SK-N-SH treated with all-trans-retinoic acid at 6 μM for 48 hours (cell line): Measurements from ENCODE around the gene DDX24.

Source experiments
- ATAC-seq: fragments of 200-7000 bp; cut with Tn5 transposase; 3 replicates; pipeline ENCODE4 v1.9.1; 2020; ENCODE audit warnings: mild to moderate bottlenecking, moderate library complexity
- ARNTL ChIP-seq: fragments of 450-650 bp; formaldehyde crosslinking; IDR thresholded peaks from 2 replicates; pipeline ENCODE4 v1.5.0; 2020; ENCODE audit warnings: low read depth, mild to moderate bottlenecking, moderate library complexity, borderline replicate concordance
- BACH2 ChIP-seq: fragments of 250-450 bp; sonication (Bioruptor Pico); IDR thresholded peaks from 2 replicates; pipeline ENCODE4 v1.9.0; 2021; ENCODE audit warnings: mild to moderate bottlenecking, borderline replicate concordance
- CSDC2 ChIP-seq: fragments of 250-450 bp; sonication (Bioruptor Pico); IDR thresholded peaks from 2 replicates; pipeline ENCODE4 v1.5.0; 2020; ENCODE audit warnings: mild to moderate bottlenecking, moderate library complexity
- ESRRG ChIP-seq: fragments of 250-450 bp; sonication (Bioruptor Pico); IDR thresholded peaks from 2 replicates; pipeline ENCODE4 v1.6.1; 2021; ENCODE audit warnings: mild to moderate bottlenecking
- GLIS3 ChIP-seq: fragments of 250-450 bp; sonication (Bioruptor Pico); IDR thresholded peaks from 2 replicates; pipeline ENCODE4 v1.5.0; 2020; ENCODE audit warnings: mild to moderate bottlenecking, moderate library complexity
- ISL1 ChIP-seq: fragments of 250-450 bp; sonication (Bioruptor Pico); IDR thresholded peaks from 2 replicates; pipeline ENCODE4 v2.1.2; 2022; ENCODE audit warnings: mild to moderate bottlenecking, moderate library complexity
- OSR1 ChIP-seq: fragments of 250-450 bp; sonication (Bioruptor Pico); IDR thresholded peaks from 2 replicates; pipeline ENCODE4 v1.8.0; 2022; ENCODE audit warnings: moderate library complexity, mild to moderate bottlenecking, inconsistent platforms
- PPARA ChIP-seq: fragments of 250-450 bp; sonication (Bioruptor Pico); IDR thresholded peaks from 2 replicates; pipeline ENCODE4 v1.5.0; 2020; ENCODE audit warnings: mild to moderate bottlenecking, borderline replicate concordance
- RARB ChIP-seq: fragments of 250-450 bp; sonication (Bioruptor Pico); IDR thresholded peaks from 2 replicates; pipeline ENCODE4 v1.8.0; 2021; ENCODE audit warnings: mild to moderate bottlenecking, moderate library complexity
- SNAI2 ChIP-seq: fragments of 250-450 bp; sonication (Bioruptor Pico); IDR thresholded peaks from 2 replicates; pipeline ENCODE4 v1.5.0; 2020; ENCODE audit warnings: mild to moderate bottlenecking, moderate library complexity
- TCF4 ChIP-seq: fragments of 250-450 bp; sonication (Bioruptor Pico); IDR thresholded peaks from 2 replicates; pipeline ENCODE4 v1.8.0; 2021; ENCODE audit warnings: mild to moderate bottlenecking, moderate library complexity, borderline replicate concordance
- TOX ChIP-seq: fragments of 250-450 bp; sonication (Bioruptor Pico); IDR thresholded peaks from 2 replicates; pipeline ENCODE4 v1.8.0; 2021; ENCODE audit warnings: mild to moderate bottlenecking, moderate library complexity, borderline replicate concordance
- ZC3H10 ChIP-seq: fragments of 250-450 bp; sonication (Bioruptor Pico); IDR thresholded peaks from 2 replicates; pipeline ENCODE4 v1.5.1; 2021; ENCODE audit warnings: mild to moderate bottlenecking, moderate library complexity
- ZFP3 ChIP-seq: fragments of 250-450 bp; sonication (Bioruptor Pico); IDR thresholded peaks from 2 replicates; pipeline ENCODE4 v1.5.0; 2020; ENCODE audit warnings: mild to moderate bottlenecking, moderate library complexity
- ZFP30 ChIP-seq: fragments of 450-650 bp; formaldehyde crosslinking; IDR thresholded peaks from 2 replicates; pipeline ENCODE4 v1.5.0; 2022; ENCODE audit warnings: mild to moderate bottlenecking, moderate library complexity
- ZNF565 ChIP-seq: fragments of 450-650 bp; formaldehyde crosslinking; conservative IDR thresholded peaks from 2 replicates; pipeline ENCODE4 v1.5.0; 2020; ENCODE audit warnings: low read depth, mild to moderate bottlenecking, moderate library complexity
- ZNF70 ChIP-seq: fragments of 450-650 bp; formaldehyde crosslinking; IDR thresholded peaks from 2 replicates; pipeline ENCODE4 v1.5.0; 2020; ENCODE audit warnings: mild to moderate bottlenecking, moderate library complexity
- ZNF8 ChIP-seq: fragments of 450-650 bp; formaldehyde crosslinking; IDR thresholded peaks from 2 replicates; pipeline ENCODE4 v1.5.0; 2020; ENCODE audit warnings: mild to moderate bottlenecking, moderate library complexity
- TF ChIP-seq, protein P1 (sequence below): fragments of 250-450 bp; sonication (Bioruptor Pico); IDR thresholded peaks from 2 replicates; pipeline ENCODE4 v1.5.1; 2020; ENCODE audit warnings: low read depth, mild to moderate bottlenecking, moderate library complexity
- TF ChIP-seq, protein P2 (sequence below): fragments of 250-450 bp; sonication (Bioruptor Pico); IDR thresholded peaks from 2 replicates; pipeline ENCODE4 v1.5.1; 2021; ENCODE audit warnings: mild to moderate bottlenecking, moderate library complexity
- TF ChIP-seq, protein P3 (sequence below): fragments of 250-450 bp; sonication (Bioruptor Pico); IDR thresholded peaks from 2 replicates; pipeline ENCODE4 v1.8.0; 2020; ENCODE audit warnings: mild to moderate bottlenecking, moderate library complexity, borderline replicate concordance
- TF ChIP-seq, protein P4 (sequence below): fragments of 250-450 bp; sonication (Bioruptor Pico); IDR thresholded peaks from 2 replicates; pipeline ENCODE4 v1.8.0; 2021; ENCODE audit warnings: low read depth, mild to moderate bottlenecking, moderate library complexity, borderline replicate concordance

Gene DDX24

DNA sequence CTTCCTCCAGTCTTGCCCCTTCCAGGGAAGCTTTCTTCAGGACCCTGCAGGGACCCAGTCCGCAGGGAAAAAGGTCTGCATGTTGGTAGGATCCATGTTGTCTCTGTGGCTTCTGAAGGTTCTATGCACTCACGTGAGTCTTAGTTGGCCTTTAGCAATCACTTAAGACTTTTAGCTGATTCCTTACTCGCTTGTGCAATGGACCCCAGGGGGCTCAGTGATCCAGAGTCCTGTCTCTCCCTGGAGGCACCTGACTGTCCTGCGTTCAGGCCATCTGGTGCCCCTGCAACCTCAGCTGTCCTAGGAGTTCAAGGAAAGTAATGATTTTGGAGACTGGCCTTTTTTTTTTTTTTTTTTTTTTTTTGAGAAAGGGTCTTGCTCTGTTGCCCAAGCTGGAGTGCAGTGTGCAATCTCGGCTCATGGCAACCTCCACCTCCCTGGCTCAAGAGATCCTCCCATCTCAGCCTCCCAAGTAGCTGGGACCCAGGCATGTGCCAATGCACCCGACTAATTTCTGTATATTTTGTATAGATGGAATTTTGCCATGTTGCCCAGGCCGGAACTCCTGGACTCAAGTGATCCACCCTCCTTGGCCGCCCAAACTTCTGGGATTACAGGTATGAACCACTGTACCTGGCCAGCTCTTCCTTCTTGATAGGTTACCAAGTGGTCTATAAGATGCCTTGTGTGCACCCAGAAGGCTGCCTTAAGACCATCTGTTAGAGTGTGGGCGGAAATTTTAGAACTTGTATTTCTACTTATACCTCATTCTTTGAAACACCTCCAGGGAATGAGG is 43.8 kb upstream of the DDX24 start:
- ATAC-seq, result no peak

DNA sequence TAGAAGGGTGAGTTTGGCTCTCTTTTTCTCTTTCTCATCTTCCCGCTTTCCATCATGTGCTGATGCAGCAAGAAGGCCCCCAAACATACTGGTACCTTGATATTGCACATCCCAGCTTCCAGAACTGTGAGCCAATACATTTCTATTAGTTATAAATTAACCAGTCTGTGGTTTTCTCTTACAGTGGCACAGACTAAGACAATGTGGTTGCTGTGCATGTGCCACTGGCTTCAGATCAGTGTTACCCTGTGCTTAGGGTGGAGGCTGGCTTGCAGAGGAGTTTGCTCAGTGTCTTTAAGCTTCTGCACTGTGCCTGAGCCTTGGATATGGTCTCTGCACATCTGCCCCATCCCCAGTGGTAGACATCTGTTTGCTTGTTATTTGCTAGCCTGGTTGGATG is 42.9 kb upstream of the DDX24 start:
- TF ChIP-seq TOX (CRISPR knock-in tag) (no peak), ZFP3 (no peak), GLIS3 (no peak), ARNTL (CRISPR knock-in tag) (no peak), ESRRG (CRISPR knock-in tag) (no peak), BACH2 (no peak), ZNF8 (CRISPR knock-in tag) (no peak), ZNF565 (no peak), CSDC2 (no peak), ZNF70 (no peak)
- TF ChIP-seq, protein P1, sequence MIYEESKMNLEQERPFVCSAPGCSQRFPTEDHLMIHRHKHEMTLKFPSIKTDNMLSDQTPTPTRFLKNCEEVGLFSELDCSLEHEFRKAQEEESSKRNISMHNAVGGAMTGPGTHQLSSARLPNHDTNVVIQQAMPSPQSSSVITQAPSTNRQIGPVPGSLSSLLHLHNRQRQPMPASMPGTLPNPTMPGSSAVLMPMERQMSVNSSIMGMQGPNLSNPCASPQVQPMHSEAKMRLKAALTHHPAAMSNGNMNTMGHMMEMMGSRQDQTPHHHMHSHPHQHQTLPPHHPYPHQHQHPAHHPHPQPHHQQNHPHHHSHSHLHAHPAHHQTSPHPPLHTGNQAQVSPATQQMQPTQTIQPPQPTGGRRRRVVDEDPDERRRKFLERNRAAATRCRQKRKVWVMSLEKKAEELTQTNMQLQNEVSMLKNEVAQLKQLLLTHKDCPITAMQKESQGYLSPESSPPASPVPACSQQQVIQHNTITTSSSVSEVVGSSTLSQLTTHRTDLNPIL, result no peak
- TF ChIP-seq, protein P2, sequence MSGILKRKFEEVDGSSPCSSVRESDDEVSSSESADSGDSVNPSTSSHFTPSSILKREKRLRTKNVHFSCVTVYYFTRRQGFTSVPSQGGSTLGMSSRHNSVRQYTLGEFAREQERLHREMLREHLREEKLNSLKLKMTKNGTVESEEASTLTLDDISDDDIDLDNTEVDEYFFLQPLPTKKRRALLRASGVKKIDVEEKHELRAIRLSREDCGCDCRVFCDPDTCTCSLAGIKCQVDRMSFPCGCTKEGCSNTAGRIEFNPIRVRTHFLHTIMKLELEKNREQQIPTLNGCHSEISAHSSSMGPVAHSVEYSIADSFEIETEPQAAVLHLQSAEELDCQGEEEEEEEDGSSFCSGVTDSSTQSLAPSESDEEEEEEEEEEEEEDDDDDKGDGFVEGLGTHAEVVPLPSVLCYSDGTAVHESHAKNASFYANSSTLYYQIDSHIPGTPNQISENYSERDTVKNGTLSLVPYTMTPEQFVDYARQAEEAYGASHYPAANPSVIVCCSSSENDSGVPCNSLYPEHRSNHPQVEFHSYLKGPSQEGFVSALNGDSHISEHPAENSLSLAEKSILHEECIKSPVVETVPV (CRISPR knock-in tag), result no peak
- TF ChIP-seq, protein P3, sequence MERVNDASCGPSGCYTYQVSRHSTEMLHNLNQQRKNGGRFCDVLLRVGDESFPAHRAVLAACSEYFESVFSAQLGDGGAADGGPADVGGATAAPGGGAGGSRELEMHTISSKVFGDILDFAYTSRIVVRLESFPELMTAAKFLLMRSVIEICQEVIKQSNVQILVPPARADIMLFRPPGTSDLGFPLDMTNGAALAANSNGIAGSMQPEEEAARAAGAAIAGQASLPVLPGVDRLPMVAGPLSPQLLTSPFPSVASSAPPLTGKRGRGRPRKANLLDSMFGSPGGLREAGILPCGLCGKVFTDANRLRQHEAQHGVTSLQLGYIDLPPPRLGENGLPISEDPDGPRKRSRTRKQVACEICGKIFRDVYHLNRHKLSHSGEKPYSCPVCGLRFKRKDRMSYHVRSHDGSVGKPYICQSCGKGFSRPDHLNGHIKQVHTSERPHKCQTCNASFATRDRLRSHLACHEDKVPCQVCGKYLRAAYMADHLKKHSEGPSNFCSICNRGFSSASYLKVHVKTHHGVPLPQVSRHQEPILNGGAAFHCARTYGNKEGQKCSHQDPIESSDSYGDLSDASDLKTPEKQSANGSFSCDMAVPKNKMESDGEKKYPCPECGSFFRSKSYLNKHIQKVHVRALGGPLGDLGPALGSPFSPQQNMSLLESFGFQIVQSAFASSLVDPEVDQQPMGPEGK (CRISPR knock-in tag), result no peak
- no peak for ATAC-seq

More for the DNA sequence above, 43.8 kb upstream of the DDX24 start:
- TF ChIP-seq OSR1 (CRISPR knock-in tag) (no peak), TCF4 (no peak), ZNF565 (no peak), ZNF70 (no peak), ARNTL (CRISPR knock-in tag) (no peak), BACH2 (no peak), SNAI2 (no peak), PPARA (no peak), RARB (no peak), ZFP3 (no peak), ZFP30 (CRISPR knock-in tag) (no peak), ESRRG (CRISPR knock-in tag) (no peak), ZC3H10 (CRISPR knock-in tag) (no peak)
- TF ChIP-seq, protein P1, result no peak
- TF ChIP-seq, protein P2 (CRISPR knock-in tag), result no peak
- TF ChIP-seq, all 23 proteins: peak for 0

DNA sequence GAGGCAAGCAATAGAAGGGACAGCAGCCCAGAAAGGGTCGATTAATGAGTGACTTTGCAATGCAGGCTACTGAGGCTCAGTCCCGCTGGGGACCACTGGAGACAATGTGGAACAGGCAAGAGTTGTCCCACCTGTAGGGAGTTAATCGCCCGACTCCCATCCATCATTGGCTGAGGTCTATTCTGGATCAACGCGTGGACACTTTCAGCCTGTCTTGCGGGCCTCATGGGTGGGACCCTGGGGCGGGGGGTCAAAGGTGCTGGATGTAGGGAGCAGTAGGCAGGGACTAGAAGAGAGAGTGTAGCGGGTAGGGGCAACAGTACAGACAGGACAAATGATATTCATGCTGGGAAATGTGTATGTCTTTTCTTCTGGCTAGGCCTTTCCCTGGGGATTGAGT is 42.3 kb upstream of the DDX24 start:
- ATAC-seq, result no peak
- TF ChIP-seq ZNF8 (CRISPR knock-in tag) (no peak), ZFP3 (no peak), TOX (CRISPR knock-in tag) (no peak), RARB (no peak), PPARA (no peak), ZNF70 (no peak), ISL1 (CRISPR knock-in tag) (no peak), ZC3H10 (CRISPR knock-in tag) (no peak), SNAI2 (no peak), CSDC2 (no peak)
- TF ChIP-seq, protein P1, result no peak
- TF ChIP-seq, protein P2 (CRISPR knock-in tag), result no peak
- TF ChIP-seq, protein P3 (CRISPR knock-in tag), result no peak
- TF ChIP-seq, protein P4, sequence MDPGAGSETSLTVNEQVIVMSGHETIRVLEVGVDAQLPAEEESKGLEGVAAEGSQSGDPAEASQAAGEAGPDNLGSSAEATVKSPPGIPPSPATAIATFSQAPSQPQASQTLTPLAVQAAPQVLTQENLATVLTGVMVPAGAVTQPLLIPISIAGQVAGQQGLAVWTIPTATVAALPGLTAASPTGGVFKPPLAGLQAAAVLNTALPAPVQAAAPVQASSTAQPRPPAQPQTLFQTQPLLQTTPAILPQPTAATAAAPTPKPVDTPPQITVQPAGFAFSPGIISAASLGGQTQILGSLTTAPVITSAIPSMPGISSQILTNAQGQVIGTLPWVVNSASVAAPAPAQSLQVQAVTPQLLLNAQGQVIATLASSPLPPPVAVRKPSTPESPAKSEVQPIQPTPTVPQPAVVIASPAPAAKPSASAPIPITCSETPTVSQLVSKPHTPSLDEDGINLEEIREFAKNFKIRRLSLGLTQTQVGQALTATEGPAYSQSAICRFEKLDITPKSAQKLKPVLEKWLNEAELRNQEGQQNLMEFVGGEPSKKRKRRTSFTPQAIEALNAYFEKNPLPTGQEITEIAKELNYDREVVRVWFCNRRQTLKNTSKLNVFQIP (CRISPR knock-in tag), result no peak
- TF ChIP-seq, all 23 proteins: peak for 0
